HepG2 (cell line): ENCODE measurements around the gene ENDOG. TPM values are rescaled to one million over a fixed set of nuclear protein-coding genes. Genes with fewer than 3 reads are reported as not detected.
A peak's percentile ranks its signal among the peaks of the same experiment; 100 is the strongest.
"Not testable (repeated sequence)": the region's sequence is repeated elsewhere in the genome, so short reads cannot be mapped to it uniquely, and the experiment has no call there.

Source experiments
- ATAC-seq: fragments of 200-7000 bp; cut with Tn5 transposase; 3 replicates; pipeline ENCODE4 v1.9.1; 2020; ENCODE audit warnings: mild to moderate bottlenecking, moderate library complexity
- BruUV-seq: library from RNA; stranded (reverse); fragments of 400-500 nt; replicated peaks from 2 replicates; lab custom pipeline; 2021; lab: Mats Ljungman, UMichigan
- CTCF ChIA-PET: fragments of 300-600 bp; formaldehyde crosslinking; extraction: SDS; loops from one replicate; lab custom pipeline; 2021; ENCODE audit warnings: low total read pairs, inconsistent platforms, low intra/inter-chr PET ratio; lab: Yijun Ruan, JAX
- POLR2A ChIA-PET: fragments of 350-600 bp; sonication (Branson Sonifier 250); formaldehyde crosslinking; loops from one replicate; lab custom pipeline; 2020; ENCODE audit warnings: antibody characterized with exemption, inconsistent platforms; lab: Yijun Ruan, JAX
- DNase-seq: peaks from one replicate; pipeline ENCODE4 v3.0.0-alpha.2; 2015; ENCODE audit warnings: low spot score
- FAIRE-seq: peaks from 3 replicates; lab custom pipeline; 2011; peaks lifted over from hg19 to GRCh38; lab: Jason Lieb, UNC
- H2AFZ ChIP-seq: one replicate; pipeline ENCODE4 v1.6.1; 2011; ENCODE audit warnings: low read length, inconsistent platforms
- H3K27ac ChIP-seq: fragments of 300-600 bp; 3 replicates; pipeline ENCODE4 v1.8.0; 2011; ENCODE audit warnings: mixed run types, mild to moderate bottlenecking, mixed read lengths, low read length, inconsistent platforms; ENCODE audit not compliant: insufficient read depth; ENCODE audit errors: extremely low read length
- H3K27me3 ChIP-seq, 2 experiments: fragments of 200-600 bp in 1 of 2; 2 replicates in 1 of 2; 3 replicates in 1 of 2; pipeline versions ENCODE4 v1.6.0 to v1.8.0; 2011; ENCODE audit warnings: low read length in 2 of 2, mild to moderate bottlenecking in 2 of 2, moderate library complexity in 2 of 2, inconsistent platforms in 1 of 2; ENCODE audit not compliant: insufficient read depth in 2 of 2, control insufficient read depth in 1 of 2
- H3K36me3 ChIP-seq, 2 experiments: fragments of 200-600 bp in 1 of 2; replicated peaks in 1 of 2; 2 replicates in 1 of 2; 3 replicates in 1 of 2; pipeline versions ENCODE4 v1.5.1 to v1.8.0; 2011; ENCODE audit warnings: low read length in 2 of 2, inconsistent platforms in 1 of 2; ENCODE audit not compliant: insufficient read depth in 2 of 2, control insufficient read depth in 1 of 2
- H3K4me1 ChIP-seq: 2 replicates; pipeline ENCODE4 v1.5.1; 2012; ENCODE audit warnings: low read length, inconsistent platforms; ENCODE audit not compliant: insufficient read depth
- H3K4me2 ChIP-seq: 2 replicates; pipeline ENCODE4 v1.6.0; 2011; ENCODE audit warnings: low read depth, low read length, inconsistent platforms
- H3K4me3 ChIP-seq, 3 experiments: fragments of 200-600 bp in 1 of 3; sonication (generic), shearing (Covaris generic) in 1 of 3; replicated peaks in 1 of 3; 2 replicates each; pipeline ENCODE4 v1.5.1; 2011 to 2016; ENCODE audit warnings: low read length in 3 of 3, inconsistent platforms in 2 of 3, low read depth in 2 of 3, mild to moderate bottlenecking in 2 of 3, control low read depth in 1 of 3, mixed read lengths in 1 of 3; ENCODE audit not compliant: insufficient read depth in 1 of 3
- H3K79me2 ChIP-seq: one replicate; pipeline ENCODE4 v1.6.1; 2011; ENCODE audit warnings: low read length, inconsistent platforms; ENCODE audit not compliant: insufficient read depth
- H3K9ac ChIP-seq: 2 replicates; pipeline ENCODE4 v1.6.0; 2011; ENCODE audit warnings: mild to moderate bottlenecking, low read depth, low read length, inconsistent platforms; ENCODE audit not compliant: insufficient read depth
- H3K9me3 ChIP-seq: 2 replicates; pipeline ENCODE4 v1.5.1; 2012; ENCODE audit warnings: mild to moderate bottlenecking, low read length
- H4K20me1 ChIP-seq: 2 replicates; pipeline ENCODE4 v1.6.0; 2011; ENCODE audit warnings: inconsistent platforms, mild to moderate bottlenecking, low read length, moderate library complexity; ENCODE audit not compliant: insufficient read depth
- ATF7 ChIP-seq, 2 experiments: fragments of 450-650 bp in 1 of 2; sonication (generic) in 1 of 2; formaldehyde crosslinking in 1 of 2; IDR thresholded peaks; 2 replicates each; pipeline versions ENCODE4 v1.4.0 to v1.6.1; 2016 to 2020; ENCODE audit warnings: antibody characterized with exemption in 1 of 2, mild to moderate bottlenecking in 1 of 2, missing genetic modification reagents in 1 of 2
- MAFK ChIP-seq, 2 experiments: IDR thresholded peaks in 1 of 2; conservative IDR thresholded peaks in 1 of 2; 2 replicates each; pipeline ENCODE4 v1.6.1; 2011; ENCODE audit warnings: improper control_type of control experiment in 2 of 2, low read length in 2 of 2
- ZNF121 ChIP-seq: sonication (generic); formaldehyde crosslinking; IDR thresholded peaks from 2 replicates; pipeline ENCODE4 v1.5.0; 2020; ENCODE audit warnings: mild to moderate bottlenecking, missing genetic modification reagents
- WGBS: methylation state at CpG from one replicate; pipeline ENCODE4 v1.1.6; 2017; ENCODE audit warnings: low lambda C conversion rate; 5-methylcytosine and 5-hydroxymethylcytosine counted together
- in situ Hi-C: cut with HindIII; loops from 2 replicates; pipeline ENCODE4 v1.10.0; 2017; ENCODE audit warnings: low pct_unique_long_range_greater_than_20kb; ENCODE audit not compliant: extremely low pct_ligation_motif_present
- intact Hi-C: fragments of 100-400 bp; cut with micrococcal nuclease; formaldehyde crosslinking; loops from one replicate; pipeline ENCODE4 v1.10.0; 2022; ENCODE audit not compliant: unreplicated experiment
- polyA plus RNA-seq, 8 experiments: library from polyadenylated mRNA; depleted of rRNA in 3 of 8; stranded (reverse) in 7 of 8; unstranded in 1 of 8; fragments of >200 nt; fragmentation: Illumina TruSeq in 4 of 8; extraction: Trizol in 4 of 8; gene quantifications; 2 replicates each; pipeline versions ENCODE4 v1.2.1 to v1.2.3, GENCODE V29; 2011 to 2016; ENCODE audit warnings: low read depth in 4 of 8, missing spikeins in 1 of 8, mixed read lengths in 1 of 8; ENCODE audit not compliant: insufficient read depth in 1 of 8
- total RNA-seq, 5 experiments: library from RNA; depleted of rRNA; stranded (reverse); fragments of >200 nt; fragmentation: Illumina TruSeq; extraction: Trizol; gene quantifications; 2 replicates each; pipeline ENCODE4 v1.2.3, GENCODE V29; 2016; ENCODE audit warnings: low read depth in 1 of 5
- TF ChIP-seq, protein P1 (sequence below), 2 experiments: fragments of 450-650 bp in 1 of 2; sonication (generic) in 1 of 2; formaldehyde crosslinking in 1 of 2; IDR thresholded peaks; 2 replicates each; pipeline versions ENCODE4 v1.6.1 to v1.8.0; 2016 to 2022; ENCODE audit warnings: antibody characterized with exemption in 1 of 2, mild to moderate bottlenecking in 1 of 2, missing genetic modification reagents in 1 of 2
- TF ChIP-seq, protein P2 (sequence below): IDR thresholded peaks from 2 replicates; pipeline ENCODE4 v1.6.1; 2016; ENCODE audit warnings: missing genetic modification reagents, missing compliant biosample characterization

The ENDOG gene
- total and polyA plus RNA-seq, 2 of the 13 experiments (the other 11 are each of a cell fraction or from before 2014, with no cell fraction given), result 26.3 to 28.8 TPM

DNA sequence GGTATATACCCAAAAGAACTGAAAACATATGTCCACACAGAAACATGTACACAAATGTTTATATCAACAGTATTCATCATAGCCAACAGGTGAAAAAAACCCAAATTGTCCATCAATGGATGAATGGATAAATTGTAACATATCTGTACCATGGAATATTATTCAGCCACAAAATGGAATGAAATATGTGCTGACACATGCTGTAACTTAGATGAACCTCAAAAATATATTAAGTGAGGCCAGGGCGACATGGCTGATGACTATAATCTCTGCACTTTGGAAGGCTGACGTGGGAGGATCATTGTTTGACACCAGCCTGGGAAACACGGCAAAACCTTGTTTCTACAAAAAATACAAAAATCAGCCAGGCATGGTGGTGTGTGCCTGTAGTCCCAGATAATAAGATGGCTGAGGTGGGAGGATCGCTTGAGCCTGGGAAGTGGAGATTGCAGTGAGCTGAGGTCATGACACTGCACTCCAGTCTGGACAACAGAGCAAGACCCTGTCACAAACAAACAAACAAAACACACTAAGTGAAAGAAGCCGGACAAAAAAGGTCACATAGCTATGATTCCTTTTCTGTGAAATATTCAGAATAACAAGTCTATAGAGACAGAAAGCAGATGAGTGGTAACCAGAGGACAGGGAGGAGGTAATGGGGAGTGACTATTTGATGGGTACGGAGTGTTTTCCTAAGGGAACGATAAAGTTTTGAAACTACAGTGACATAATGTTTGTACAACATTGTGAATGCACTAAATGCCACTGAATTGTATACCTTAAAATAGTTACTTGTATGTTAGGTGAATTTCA lies 52.0 kb downstream of the ENDOG start:
- intact Hi-C loops, result no loop called here
- peaks cover 33% of the 10 kb centered on the region for H3K79me2 ChIP-seq
- FAIRE-seq (no peak), ATAC-seq (no peak), DNase-seq (no peak)
- WGBS, result 96% methylated on average over 7 of the region's 7 CpGs
- H3K4me1 ChIP-seq, result peaks cover 21% of the 10 kb centered on the region
- no peak overlapping the region for H3K9ac ChIP-seq
- H4K20me1 ChIP-seq, result no peaks in the 10 kb centered on the region; the same call in 1 of the 2 replicates
- no peak overlapping the region for H3K27ac ChIP-seq
- CTCF ChIA-PET, result no interaction called here
- H3K4me2 ChIP-seq, result no peak overlapping the region
- no TSS peak for BruUV-seq
- H3K4me3 ChIP-seq, result no peak overlapping the region
- no peaks in the 10 kb centered on the region for H3K9me3 ChIP-seq
- TF ChIP-seq ZNF121, result peak; percentile 36; the same call in 1 of the 2 replicates
- no peak for TF ChIP-seq ATF7 (IDR thresholded peaks at IDR 0.05)
- TF ChIP-seq ATF7 (CRISPR knock-in tag; IDR thresholded peaks at IDR 0.05), result no peak
- TF ChIP-seq, protein P1, sequence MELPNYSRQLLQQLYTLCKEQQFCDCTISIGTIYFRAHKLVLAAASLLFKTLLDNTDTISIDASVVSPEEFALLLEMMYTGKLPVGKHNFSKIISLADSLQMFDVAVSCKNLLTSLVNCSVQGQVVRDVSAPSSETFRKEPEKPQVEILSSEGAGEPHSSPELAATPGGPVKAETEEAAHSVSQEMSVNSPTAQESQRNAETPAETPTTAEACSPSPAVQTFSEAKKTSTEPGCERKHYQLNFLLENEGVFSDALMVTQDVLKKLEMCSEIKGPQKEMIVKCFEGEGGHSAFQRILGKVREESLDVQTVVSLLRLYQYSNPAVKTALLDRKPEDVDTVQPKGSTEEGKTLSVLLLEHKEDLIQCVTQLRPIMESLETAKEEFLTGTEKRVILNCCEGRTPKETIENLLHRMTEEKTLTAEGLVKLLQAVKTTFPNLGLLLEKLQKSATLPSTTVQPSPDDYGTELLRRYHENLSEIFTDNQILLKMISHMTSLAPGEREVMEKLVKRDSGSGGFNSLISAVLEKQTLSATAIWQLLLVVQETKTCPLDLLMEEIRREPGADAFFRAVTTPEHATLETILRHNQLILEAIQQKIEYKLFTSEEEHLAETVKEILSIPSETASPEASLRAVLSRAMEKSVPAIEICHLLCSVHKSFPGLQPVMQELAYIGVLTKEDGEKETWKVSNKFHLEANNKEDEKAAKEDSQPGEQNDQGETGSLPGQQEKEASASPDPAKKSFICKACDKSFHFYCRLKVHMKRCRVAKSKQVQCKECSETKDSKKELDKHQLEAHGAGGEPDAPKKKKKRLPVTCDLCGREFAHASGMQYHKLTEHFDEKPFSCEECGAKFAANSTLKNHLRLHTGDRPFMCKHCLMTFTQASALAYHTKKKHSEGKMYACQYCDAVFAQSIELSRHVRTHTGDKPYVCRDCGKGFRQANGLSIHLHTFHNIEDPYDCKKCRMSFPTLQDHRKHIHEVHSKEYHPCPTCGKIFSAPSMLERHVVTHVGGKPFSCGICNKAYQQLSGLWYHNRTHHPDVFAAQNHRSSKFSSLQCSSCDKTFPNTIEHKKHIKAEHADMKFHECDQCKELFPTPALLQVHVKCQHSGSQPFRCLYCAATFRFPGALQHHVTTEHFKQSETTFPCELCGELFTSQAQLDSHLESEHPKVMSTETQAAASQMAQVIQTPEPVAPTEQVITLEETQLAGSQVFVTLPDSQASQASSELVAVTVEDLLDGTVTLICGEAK (IDR thresholded peaks at IDR 0.05), result peak; percentile 61
- TF ChIP-seq, protein P1 (CRISPR knock-in tag; IDR thresholded peaks at IDR 0.05), result peak; percentile 46; the same call in 1 of the 2 replicates
- TF ChIP-seq, protein P2, sequence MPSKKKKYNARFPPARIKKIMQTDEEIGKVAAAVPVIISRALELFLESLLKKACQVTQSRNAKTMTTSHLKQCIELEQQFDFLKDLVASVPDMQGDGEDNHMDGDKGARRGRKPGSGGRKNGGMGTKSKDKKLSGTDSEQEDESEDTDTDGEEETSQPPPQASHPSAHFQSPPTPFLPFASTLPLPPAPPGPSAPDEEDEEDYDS (CRISPR knock-in tag), result no peak
- TF ChIP-seq MAFK (conservative IDR thresholded peaks at IDR 0.05 in 1 of 2, IDR thresholded peaks at IDR 0.05 in 1 of 2; ENCODE audit: low read length in 2 of 2), result peak in 1 of 2 experiments; percentile 34; a peak in 1 of 4 replicates
- peaks cover 0 to 15% of the 10 kb centered on the region in 2 experiments; a peak in 2 of 5 replicates for H3K36me3 ChIP-seq
- POLR2A ChIA-PET, result interaction anchor here (0.8 kb wide), 1 partner anchor 7 kb away, joined by 4 read pairs; no protein-coding TSS in a partner anchor
- H2AFZ ChIP-seq, result no peak overlapping the region
- no peaks in the 10 kb centered on the region for H3K27me3 ChIP-seq
- in situ Hi-C loops, result no loop called here

DNA sequence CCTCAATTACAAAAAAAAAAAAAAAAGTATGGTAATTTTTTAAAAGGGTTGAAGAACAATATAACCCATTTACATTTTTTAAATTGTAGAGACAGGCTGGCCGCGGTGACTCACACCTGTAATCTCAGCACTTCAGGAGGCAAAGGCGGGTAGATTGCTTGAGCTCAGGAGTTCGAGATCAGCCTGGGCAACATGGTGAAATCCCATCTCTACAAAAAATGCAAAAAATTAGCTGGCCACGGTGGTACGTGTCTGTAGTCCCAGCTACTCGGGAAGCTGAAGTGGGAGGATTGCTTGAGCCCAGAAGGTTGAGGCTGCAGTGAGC lies 52.6 kb downstream of the ENDOG start:
- H3K9me3 ChIP-seq, H4K20me1 ChIP-seq, H2AFZ ChIP-seq, CTCF ChIA-PET, H3K4me3 ChIP-seq, POLR2A ChIA-PET, H3K4me2 ChIP-seq, intact Hi-C loops, H3K9ac ChIP-seq, H3K27me3 ChIP-seq, BruUV-seq, H3K27ac ChIP-seq, in situ Hi-C loops, DNase-seq, FAIRE-seq, ATAC-seq: not testable (repeated sequence)
- peaks cover 31% of the 10 kb centered on the region for H3K79me2 ChIP-seq
- WGBS, result 92% methylated on average over 7 of the region's 7 CpGs
- peaks cover 0 to 15% of the 10 kb centered on the region in 2 experiments; a peak in 2 of 5 replicates for H3K36me3 ChIP-seq
- peaks cover 27% of the 10 kb centered on the region for H3K4me1 ChIP-seq
